Mononuclear cell (primary cell): ENCODE results near the gene ADTRP. TPM values are rescaled to one million over a fixed set of nuclear protein-coding genes. Genes with fewer than 3 reads are reported as not detected.

Experiments used
- H3K27me3 ChIP-seq: 2 replicates; pipeline ENCODE4 v1.6.0; 2011; ENCODE audit warnings: low read length, control low read depth; ENCODE audit not compliant: insufficient read depth
- H3K4me1 ChIP-seq: 2 replicates; pipeline ENCODE4 v1.5.1; 2011; ENCODE audit warnings: mild to moderate bottlenecking, low read length, control low read depth; ENCODE audit not compliant: insufficient read depth
- H3K4me3 ChIP-seq: 2 replicates; pipeline ENCODE4 v1.5.1; 2011; ENCODE audit warnings: mild to moderate bottlenecking, low read length, moderate library complexity
- H3K9me3 ChIP-seq: 2 replicates; pipeline ENCODE4 v1.5.1; 2011; ENCODE audit warnings: low read depth, mild to moderate bottlenecking, control low read depth, low read length
- total RNA-seq: library from RNA; depleted of rRNA; stranded (reverse); fragments of >200 nt; gene quantifications from one replicate; pipeline ENCODE4 v1.2.3, GENCODE V29; 2012

The ADTRP gene
- total RNA-seq, 1 donor: 32.7 TPM

GRCh38 chr6:11675601-11676000 is 103.0 kb downstream of the ADTRP start:
- Histone ChIP-seq H3K27me3 (no peaks in the 10 kb centered on the region), H3K9me3 (no peaks in the 10 kb centered on the region), H3K4me3 (no peak overlapping the region), H3K4me1 (no peaks in the 10 kb centered on the region)

GRCh38 chr6:11672669-11673068 is 105.9 kb downstream of the ADTRP start:
- Histone ChIP-seq H3K27me3 (peaks cover 4% of the 10 kb centered on the region), H3K4me3 (no peak overlapping the region), H3K4me1 (no peaks in the 10 kb centered on the region), H3K9me3 (no peaks in the 10 kb centered on the region)

- no peak overlapping the region for H3K4me3 ChIP-seq
- no peaks in the 10 kb centered on the region for H3K9me3 ChIP-seq
- peaks cover 4% of the 10 kb centered on the region for H3K27me3 ChIP-seq
- no peaks in the 10 kb centered on the region for H3K4me1 ChIP-seq
Measured at GRCh38 chr6:11672256-11672655, 106.3 kb downstream of the ADTRP start.

- Histone ChIP-seq H3K27me3 (peaks cover 4% of the 10 kb centered on the region), H3K4me1 (no peaks in the 10 kb centered on the region), H3K9me3 (no peaks in the 10 kb centered on the region), H3K4me3 (no peak overlapping the region)
Measured at GRCh38 chr6:11669696-11670095, 108.9 kb downstream of the ADTRP start.

GRCh38 chr6:11668455-11668854 is 110.1 kb downstream of the ADTRP start:
- Histone ChIP-seq H3K4me1 (no peaks in the 10 kb centered on the region), H3K27me3 (peaks cover 4% of the 10 kb centered on the region), H3K9me3 (no peaks in the 10 kb centered on the region), H3K4me3 (no peak overlapping the region)

- no peaks in the 10 kb centered on the region for H3K9me3 ChIP-seq
Measured at GRCh38 chr6:11667876-11668275, 110.7 kb downstream of the ADTRP start.

GRCh38 chr6:11665604-11666326 is 112.8 kb downstream of the ADTRP start:
- Histone ChIP-seq H3K4me3 (no peak overlapping the region), H3K4me1 (no peaks in the 10 kb centered on the region), H3K9me3 (no peaks in the 10 kb centered on the region), H3K27me3 (peaks cover 4% of the 10 kb centered on the region)

More at GRCh38 chr6:11667876-11668275, 110.7 kb downstream of the ADTRP start:
- Histone ChIP-seq H3K27me3 (peaks cover 4% of the 10 kb centered on the region), H3K4me3 (no peak overlapping the region), H3K4me1 (no peaks in the 10 kb centered on the region)

Other genes with a start within 250 kb of the ADTRP start
- 17.5 TPM for gene TMEM170B, start 241.1 kb downstream of the ADTRP start, total RNA-seq
- gene HIVEP1, start 233.5 kb upstream of the ADTRP start, total RNA-seq: 127 TPM